ENCODE results near the gene MICAL2. TPM values are rescaled to one million over a fixed set of nuclear protein-coding genes. Genes with fewer than 3 reads are reported as not detected.

MICAL2 gene
- total and polyA plus RNA-seq, 2 donors (not counting 3 experiments of a cell fraction or from before 2014, with no cell fraction given): 67.6 to 200 TPM

GRCh38 chr11:12214751-12215150 is 104.4 kb downstream of the MICAL2 start:
- intact Hi-C loops (cut with micrococcal nuclease): no loop called here
- Histone ChIP-seq H4K20me1 (replicated peaks; ENCODE audit: control insufficient read depth, extremely low read depth, insufficient read depth, low read length) (no peaks in the 10 kb centered on the region), H3K79me2 (ENCODE audit: control insufficient read depth, insufficient read depth, low read length) (no peaks in the 10 kb centered on the region), H3K27me3 (ENCODE audit: control insufficient read depth in 2 of 2, insufficient read depth in 2 of 2, low read length in 2 of 2) (no peaks in the 10 kb centered on the region), H3K36me3 (ENCODE audit: control insufficient read depth in 2 of 2, extremely low read depth in 1 of 2, insufficient read depth in 2 of 2, low read length in 2 of 2) (peaks cover 6 to 10% of the 10 kb centered on the region in 2 experiments), H3K4me2 (ENCODE audit: insufficient read depth, low read length) (no peak overlapping the region), H3K27ac (ENCODE audit: insufficient read depth, low read depth, low read length) (peak overlapping the region; percentile 45), H2AFZ (ENCODE audit: low read depth, low read length) (no peak overlapping the region), H3K9me1 (replicated peaks; ENCODE audit: control insufficient read depth, extremely low read depth, insufficient read depth, low read length) (no peaks in the 10 kb centered on the region), H3K4me3 (replicated peaks in 1 of 3; ENCODE audit: insufficient read depth in 1 of 3, low read depth in 1 of 3, low read length in 3 of 3) (no peak overlapping the region), H3K4me1 (ENCODE audit: control insufficient read depth, extremely low read depth, insufficient read depth, low read length) (peaks cover 46% of the 10 kb centered on the region), H3K9me3 (replicated peaks; ENCODE audit: control insufficient read depth, insufficient read depth, low read length) (no peaks in the 10 kb centered on the region), H3K9ac (replicated peaks; ENCODE audit: extremely low read depth, insufficient read depth, low read length) (no peak overlapping the region)
- no peak for DNase-seq (ENCODE audit: low read depth, low spot score)
- no TSS peak for BruUV-seq (replicated peaks)
- FAIRE-seq: no peak
- no peak for TF ChIP-seq CTCF (IDR thresholded peaks at IDR 0.05; ENCODE audit: extremely low read depth in 1 of 2, insufficient read depth in 1 of 2, low read depth in 1 of 2, low read length in 2 of 2)
- TF ChIP-seq POLR2AphosphoS5 (IDR thresholded peaks at IDR 0.05; ENCODE audit: insufficient read depth, low read depth, low read length): no peak
- TF ChIP-seq GATA2 (IDR thresholded peaks at IDR 0.05; ENCODE audit: insufficient read depth, insufficient read length, low read depth, low read length): no peak
- no peak for TF ChIP-seq JUN (IDR thresholded peaks at IDR 0.05; ENCODE audit: borderline replicate concordance, insufficient read depth, insufficient read length, low read depth)
- no peak for TF ChIP-seq FOS (IDR thresholded peaks at IDR 0.05; ENCODE audit: borderline replicate concordance, insufficient read depth, low read length)
- TF ChIP-seq EZH2 (IDR thresholded peaks at IDR 0.05; ENCODE audit: borderline replicate concordance, low read depth, low read length, severe bottlenecking): no peak
- CTCF ChIA-PET: interaction anchor here (0.8 to 2.0 kb wide), 7 partner anchors 8 to 123 kb away, joined by 3 to 7 read pairs (median 3); no protein-coding TSS in a partner anchor
- dilution Hi-C loops (cut with MboI; ENCODE audit: extremely low pct_ligation_motif_present, low sequenced_read_pairs): no loop called here
- POLR2A ChIA-PET: no interaction called here

All from endothelial cell of umbilical vein (primary cell).